Measurements from ENCODE around the gene BTG3.

BTG3 gene

DNA sequence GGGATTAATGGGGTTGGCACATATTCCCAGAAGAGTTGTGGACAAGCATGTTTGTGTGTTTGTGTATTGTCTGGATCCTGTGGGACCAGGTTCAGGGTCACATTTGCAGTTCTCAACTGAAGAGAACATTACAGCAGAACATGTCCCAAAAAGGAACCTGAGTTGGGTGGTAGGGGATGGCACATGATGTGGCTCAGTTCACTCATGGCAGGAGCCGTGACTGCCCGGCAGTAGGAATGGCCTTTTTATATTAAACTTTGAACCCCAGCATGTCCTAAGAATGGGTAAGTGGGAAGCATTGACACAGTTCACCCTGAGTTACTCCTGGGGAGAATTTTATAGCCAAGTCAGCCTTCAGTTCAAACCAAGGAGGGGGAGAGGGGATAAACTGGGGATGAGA is 58.6 kb downstream of the BTG3 start:
- Histone ChIP-seq H3K27me3 (ENCODE audit: insufficient read depth, poor library complexity, severe bottlenecking) (no peaks in the 10 kb centered on the region), H3K36me3 (ENCODE audit: low read depth) (no peaks in the 10 kb centered on the region), H3K27ac (ENCODE audit: poor library complexity, severe bottlenecking) (no peak overlapping the region), H3K9me3 (ENCODE audit: severe bottlenecking) (no peaks in the 10 kb centered on the region), H3K4me3 (ENCODE audit: severe bottlenecking) (no peak overlapping the region), H3K4me1 (ENCODE audit: insufficient read depth, poor library complexity, severe bottlenecking) (no peaks in the 10 kb centered on the region)
- no peak for DNase-seq (ENCODE audit: low spot score)
- no peak for ATAC-seq (ENCODE audit: low read depth)
- TF ChIP-seq, protein P1, sequence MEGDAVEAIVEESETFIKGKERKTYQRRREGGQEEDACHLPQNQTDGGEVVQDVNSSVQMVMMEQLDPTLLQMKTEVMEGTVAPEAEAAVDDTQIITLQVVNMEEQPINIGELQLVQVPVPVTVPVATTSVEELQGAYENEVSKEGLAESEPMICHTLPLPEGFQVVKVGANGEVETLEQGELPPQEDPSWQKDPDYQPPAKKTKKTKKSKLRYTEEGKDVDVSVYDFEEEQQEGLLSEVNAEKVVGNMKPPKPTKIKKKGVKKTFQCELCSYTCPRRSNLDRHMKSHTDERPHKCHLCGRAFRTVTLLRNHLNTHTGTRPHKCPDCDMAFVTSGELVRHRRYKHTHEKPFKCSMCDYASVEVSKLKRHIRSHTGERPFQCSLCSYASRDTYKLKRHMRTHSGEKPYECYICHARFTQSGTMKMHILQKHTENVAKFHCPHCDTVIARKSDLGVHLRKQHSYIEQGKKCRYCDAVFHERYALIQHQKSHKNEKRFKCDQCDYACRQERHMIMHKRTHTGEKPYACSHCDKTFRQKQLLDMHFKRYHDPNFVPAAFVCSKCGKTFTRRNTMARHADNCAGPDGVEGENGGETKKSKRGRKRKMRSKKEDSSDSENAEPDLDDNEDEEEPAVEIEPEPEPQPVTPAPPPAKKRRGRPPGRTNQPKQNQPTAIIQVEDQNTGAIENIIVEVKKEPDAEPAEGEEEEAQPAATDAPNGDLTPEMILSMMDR (IDR thresholded peaks at IDR 0.05; ENCODE audit: poor library complexity, severe bottlenecking), result no peak

DNA sequence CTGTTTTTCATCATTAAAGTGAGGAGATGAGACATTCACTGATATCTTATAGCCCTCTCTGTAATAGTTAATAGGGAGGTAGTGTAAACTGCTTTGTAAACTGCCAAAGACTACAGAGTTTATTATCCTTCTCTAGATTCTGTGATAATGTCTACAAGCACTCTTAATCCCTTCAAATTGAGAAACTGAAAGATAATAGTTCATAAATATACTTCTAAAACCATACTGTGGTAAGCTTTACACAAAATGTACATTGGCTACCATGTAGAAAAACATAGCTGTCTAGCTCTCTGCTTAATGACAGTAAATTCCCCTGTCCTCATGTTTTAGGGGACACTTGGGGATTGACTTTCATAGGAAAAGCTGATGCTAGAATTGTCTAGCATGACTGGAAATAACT is 60.3 kb downstream of the BTG3 start:
- Histone ChIP-seq H3K4me3 (ENCODE audit: severe bottlenecking) (no peak overlapping the region), H3K27ac (ENCODE audit: poor library complexity, severe bottlenecking) (no peak overlapping the region), H3K4me1 (ENCODE audit: insufficient read depth, poor library complexity, severe bottlenecking) (no peaks in the 10 kb centered on the region), H3K36me3 (ENCODE audit: low read depth) (no peaks in the 10 kb centered on the region; the same call in 1 of the 2 replicates), H3K9me3 (ENCODE audit: severe bottlenecking) (no peaks in the 10 kb centered on the region), H3K27me3 (ENCODE audit: insufficient read depth, poor library complexity, severe bottlenecking) (no peaks in the 10 kb centered on the region)
- DNase-seq (ENCODE audit: low spot score) (no peak), ATAC-seq (ENCODE audit: low read depth) (no peak)
- TF ChIP-seq, protein P1 (IDR thresholded peaks at IDR 0.05; ENCODE audit: poor library complexity, severe bottlenecking), result no peak

DNA sequence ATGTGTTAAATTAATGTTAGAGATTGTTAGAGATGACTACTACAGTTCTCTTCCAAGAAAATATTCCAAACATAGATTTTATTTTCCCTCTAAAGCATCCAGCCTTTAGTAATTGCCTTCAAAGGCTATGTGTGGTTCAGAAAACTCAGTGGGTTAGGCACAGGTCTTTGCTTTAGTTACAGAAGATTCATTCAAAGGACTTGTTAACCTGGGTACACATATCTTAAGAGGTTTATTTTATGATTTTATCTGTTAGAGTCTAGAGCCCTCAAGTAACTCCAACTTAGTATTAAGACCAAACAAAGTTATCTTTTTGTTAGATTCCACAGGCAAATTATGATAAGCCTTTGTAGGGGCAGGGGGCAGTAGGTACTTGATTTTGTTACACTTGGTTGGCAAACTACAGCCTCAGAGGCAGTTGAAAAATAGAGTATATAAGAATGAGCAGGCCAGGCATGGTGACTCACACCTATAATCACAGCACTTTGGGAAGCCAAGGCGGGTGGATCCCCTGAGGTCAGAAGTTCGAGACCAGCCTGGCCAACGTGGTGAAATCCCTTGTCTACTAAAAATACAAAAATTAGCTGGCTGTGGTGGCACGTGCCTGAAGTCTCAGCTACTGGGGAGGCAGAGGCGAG is 61.9 kb downstream of the BTG3 start:
- Histone ChIP-seq H3K27ac (ENCODE audit: poor library complexity, severe bottlenecking) (no peak overlapping the region), H3K36me3 (ENCODE audit: low read depth) (no peaks in the 10 kb centered on the region; the same call in 1 of the 2 replicates), H3K9me3 (ENCODE audit: severe bottlenecking) (no peaks in the 10 kb centered on the region), H3K27me3 (ENCODE audit: insufficient read depth, poor library complexity, severe bottlenecking) (no peaks in the 10 kb centered on the region), H3K4me1 (ENCODE audit: insufficient read depth, poor library complexity, severe bottlenecking) (no peaks in the 10 kb centered on the region), H3K4me3 (ENCODE audit: severe bottlenecking) (no peak overlapping the region)
- ATAC-seq (ENCODE audit: low read depth) (no peak), DNase-seq (ENCODE audit: low spot score) (no peak)
- TF ChIP-seq, protein P1 (IDR thresholded peaks at IDR 0.05; ENCODE audit: poor library complexity, severe bottlenecking), result no peak

DNA sequence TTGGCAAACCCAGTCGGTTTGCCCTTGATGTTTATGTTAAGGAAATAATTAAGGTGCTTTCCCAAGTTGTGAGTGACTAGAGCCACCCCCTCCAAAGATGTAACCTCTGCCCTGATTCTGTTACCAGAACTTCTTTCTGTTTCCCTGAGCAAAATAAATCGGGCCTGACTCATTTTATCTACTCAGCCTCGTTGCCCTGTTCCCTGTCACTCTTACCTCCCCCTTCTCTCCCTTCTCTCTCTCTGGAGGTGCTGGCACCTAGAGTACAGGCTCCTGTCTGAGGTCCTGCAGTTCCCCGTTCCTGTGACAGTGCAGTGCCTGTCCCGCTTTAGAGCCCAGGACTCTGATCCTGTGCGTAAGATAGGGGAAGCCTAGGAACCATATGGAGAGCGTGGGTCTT is 64.4 kb downstream of the BTG3 start:
- H3K4me3 ChIP-seq (ENCODE audit: severe bottlenecking), result no peak overlapping the region
- ATAC-seq (ENCODE audit: low read depth) (no peak), DNase-seq (ENCODE audit: low spot score) (no peak)
- H3K36me3 ChIP-seq (ENCODE audit: low read depth), result no peaks in the 10 kb centered on the region; the same call in 1 of the 2 replicates
- H3K4me1 ChIP-seq (ENCODE audit: insufficient read depth, poor library complexity, severe bottlenecking), result no peaks in the 10 kb centered on the region
- no peak overlapping the region for H3K27ac ChIP-seq (ENCODE audit: poor library complexity, severe bottlenecking)
- H3K27me3 ChIP-seq (ENCODE audit: insufficient read depth, poor library complexity, severe bottlenecking), result no peaks in the 10 kb centered on the region
- no peaks in the 10 kb centered on the region for H3K9me3 ChIP-seq (ENCODE audit: severe bottlenecking)
- TF ChIP-seq, protein P1 (IDR thresholded peaks at IDR 0.05; ENCODE audit: poor library complexity, severe bottlenecking), result no peak

DNA sequence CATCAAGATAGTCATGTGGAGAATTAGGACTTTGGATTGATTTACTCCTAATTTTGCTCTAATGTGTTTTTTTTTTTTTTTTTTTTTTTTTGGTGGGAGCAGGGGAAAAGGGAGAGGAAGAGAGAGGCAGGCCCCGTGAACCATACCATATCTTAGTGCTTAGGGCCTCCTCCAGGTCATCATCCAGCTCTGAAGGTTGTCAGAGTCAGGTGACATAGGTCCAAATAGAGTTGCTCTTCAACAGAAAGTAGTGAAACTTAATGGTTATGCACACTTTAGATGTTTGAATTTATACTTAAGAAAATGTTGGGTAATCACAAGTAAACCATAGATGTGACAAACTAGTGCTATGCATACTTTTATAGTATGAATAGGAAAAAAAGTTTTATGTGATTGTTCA is 67.7 kb downstream of the BTG3 start:
- TF ChIP-seq, protein P1 (IDR thresholded peaks at IDR 0.05; ENCODE audit: poor library complexity, severe bottlenecking), result no peak
- Histone ChIP-seq H3K9me3 (ENCODE audit: severe bottlenecking) (no peaks in the 10 kb centered on the region), H3K36me3 (ENCODE audit: low read depth) (no peaks in the 10 kb centered on the region; the same call in 1 of the 2 replicates), H3K4me3 (ENCODE audit: severe bottlenecking) (no peak overlapping the region), H3K27ac (ENCODE audit: poor library complexity, severe bottlenecking) (no peak overlapping the region), H3K4me1 (ENCODE audit: insufficient read depth, poor library complexity, severe bottlenecking) (no peaks in the 10 kb centered on the region), H3K27me3 (ENCODE audit: insufficient read depth, poor library complexity, severe bottlenecking) (no peaks in the 10 kb centered on the region)
- ATAC-seq (ENCODE audit: low read depth) (no peak), DNase-seq (ENCODE audit: low spot score) (no peak)
